ENCODE data around the gene CAMK1G.

DNA sequence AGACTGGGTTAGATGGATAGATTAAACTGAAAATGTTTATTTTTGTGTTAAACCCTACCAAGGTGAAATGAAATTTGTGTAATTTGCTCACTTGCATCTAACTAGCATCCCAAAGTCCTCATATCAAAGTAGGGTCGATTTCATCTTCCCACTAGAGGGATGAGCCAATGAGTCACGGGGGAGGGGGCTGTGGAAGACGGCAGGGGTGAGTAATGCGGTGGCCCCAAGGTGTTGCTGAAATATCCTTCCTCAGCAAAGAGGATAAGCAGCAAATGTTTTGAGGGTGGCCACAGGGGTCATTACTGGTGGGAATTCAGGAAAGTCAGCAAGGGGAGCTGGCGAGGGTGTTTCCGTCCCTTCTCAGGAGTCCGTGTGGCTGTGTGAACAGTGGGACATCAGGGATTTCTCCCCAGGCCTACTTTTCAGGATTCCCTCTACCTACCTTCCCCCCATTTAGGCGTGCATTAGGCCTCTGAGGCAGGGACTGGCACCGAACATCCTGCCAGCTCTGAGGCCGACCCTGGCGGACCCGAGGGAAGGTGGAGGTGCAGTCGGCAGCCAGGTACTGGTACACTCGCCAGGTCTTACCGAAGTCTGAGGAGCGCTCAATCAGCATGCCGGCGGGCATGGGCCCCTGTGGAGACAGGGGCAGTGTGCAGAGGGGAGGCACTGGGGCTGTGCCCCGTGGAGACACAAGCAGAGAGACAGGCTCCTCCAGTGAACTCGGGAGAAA lies 50.7 kb downstream of the CAMK1G start:
- TF ChIP-seq, protein P1, sequence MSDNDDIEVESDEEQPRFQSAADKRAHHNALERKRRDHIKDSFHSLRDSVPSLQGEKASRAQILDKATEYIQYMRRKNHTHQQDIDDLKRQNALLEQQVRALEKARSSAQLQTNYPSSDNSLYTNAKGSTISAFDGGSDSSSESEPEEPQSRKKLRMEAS (CRISPR knock-in tag; IDR thresholded peaks at IDR 0.05) = no peak
- TF ChIP-seq, protein P2, sequence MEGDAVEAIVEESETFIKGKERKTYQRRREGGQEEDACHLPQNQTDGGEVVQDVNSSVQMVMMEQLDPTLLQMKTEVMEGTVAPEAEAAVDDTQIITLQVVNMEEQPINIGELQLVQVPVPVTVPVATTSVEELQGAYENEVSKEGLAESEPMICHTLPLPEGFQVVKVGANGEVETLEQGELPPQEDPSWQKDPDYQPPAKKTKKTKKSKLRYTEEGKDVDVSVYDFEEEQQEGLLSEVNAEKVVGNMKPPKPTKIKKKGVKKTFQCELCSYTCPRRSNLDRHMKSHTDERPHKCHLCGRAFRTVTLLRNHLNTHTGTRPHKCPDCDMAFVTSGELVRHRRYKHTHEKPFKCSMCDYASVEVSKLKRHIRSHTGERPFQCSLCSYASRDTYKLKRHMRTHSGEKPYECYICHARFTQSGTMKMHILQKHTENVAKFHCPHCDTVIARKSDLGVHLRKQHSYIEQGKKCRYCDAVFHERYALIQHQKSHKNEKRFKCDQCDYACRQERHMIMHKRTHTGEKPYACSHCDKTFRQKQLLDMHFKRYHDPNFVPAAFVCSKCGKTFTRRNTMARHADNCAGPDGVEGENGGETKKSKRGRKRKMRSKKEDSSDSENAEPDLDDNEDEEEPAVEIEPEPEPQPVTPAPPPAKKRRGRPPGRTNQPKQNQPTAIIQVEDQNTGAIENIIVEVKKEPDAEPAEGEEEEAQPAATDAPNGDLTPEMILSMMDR (IDR thresholded peaks at IDR 0.05 in 2 of 3, conservative IDR thresholded peaks at IDR 0.05 in 1 of 3; ENCODE audit: insufficient read depth in 2 of 3, low read depth in 1 of 3, low read length in 3 of 3) = no peak
- TF ChIP-seq, protein P3, sequence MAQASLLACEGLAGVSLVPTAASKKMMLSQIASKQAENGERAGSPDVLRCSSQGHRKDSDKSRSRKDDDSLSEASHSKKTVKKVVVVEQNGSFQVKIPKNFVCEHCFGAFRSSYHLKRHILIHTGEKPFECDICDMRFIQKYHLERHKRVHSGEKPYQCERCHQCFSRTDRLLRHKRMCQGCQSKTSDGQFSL (CRISPR knock-in tag; IDR thresholded peaks at IDR 0.05) = no peak
- TF ChIP-seq, protein P3 (tag; IDR thresholded peaks at IDR 0.05) = no peak
- no peak for TF ChIP-seq KDM1A (IDR thresholded peaks at IDR 0.05)
- TF ChIP-seq, protein P4, sequence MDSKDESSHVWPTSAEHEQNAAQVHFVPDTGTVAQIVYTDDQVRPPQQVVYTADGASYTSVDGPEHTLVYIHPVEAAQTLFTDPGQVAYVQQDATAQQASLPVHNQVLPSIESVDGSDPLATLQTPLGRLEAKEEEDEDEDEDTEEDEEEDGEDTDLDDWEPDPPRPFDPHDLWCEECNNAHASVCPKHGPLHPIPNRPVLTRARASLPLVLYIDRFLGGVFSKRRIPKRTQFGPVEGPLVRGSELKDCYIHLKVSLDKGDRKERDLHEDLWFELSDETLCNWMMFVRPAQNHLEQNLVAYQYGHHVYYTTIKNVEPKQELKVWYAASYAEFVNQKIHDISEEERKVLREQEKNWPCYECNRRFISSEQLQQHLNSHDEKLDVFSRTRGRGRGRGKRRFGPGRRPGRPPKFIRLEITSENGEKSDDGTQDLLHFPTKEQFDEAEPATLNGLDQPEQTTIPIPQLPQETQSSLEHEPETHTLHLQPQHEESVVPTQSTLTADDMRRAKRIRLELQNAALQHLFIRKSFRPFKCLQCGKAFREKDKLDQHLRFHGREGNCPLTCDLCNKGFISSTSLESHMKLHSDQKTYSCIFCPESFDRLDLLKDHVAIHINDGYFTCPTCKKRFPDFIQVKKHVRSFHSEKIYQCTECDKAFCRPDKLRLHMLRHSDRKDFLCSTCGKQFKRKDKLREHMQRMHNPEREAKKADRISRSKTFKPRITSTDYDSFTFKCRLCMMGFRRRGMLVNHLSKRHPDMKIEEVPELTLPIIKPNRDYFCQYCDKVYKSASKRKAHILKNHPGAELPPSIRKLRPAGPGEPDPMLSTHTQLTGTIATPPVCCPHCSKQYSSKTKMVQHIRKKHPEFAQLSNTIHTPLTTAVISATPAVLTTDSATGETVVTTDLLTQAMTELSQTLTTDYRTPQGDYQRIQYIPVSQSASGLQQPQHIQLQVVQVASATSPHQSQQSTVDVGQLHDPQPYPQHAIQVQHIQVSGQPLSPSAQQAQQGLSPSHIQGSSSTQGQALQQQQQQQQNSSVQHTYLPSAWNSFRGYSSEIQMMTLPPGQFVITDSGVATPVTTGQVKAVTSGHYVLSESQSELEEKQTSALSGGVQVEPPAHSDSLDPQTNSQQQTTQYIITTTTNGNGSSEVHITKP (IDR thresholded peaks at IDR 0.05; ENCODE audit: partially characterized antibody) = no peak
- TF ChIP-seq HDAC6 (IDR thresholded peaks at IDR 0.05; ENCODE audit: low read depth, low read length) = no peak
- TF ChIP-seq LEF1 (IDR thresholded peaks at IDR 0.05) = no peak
- no peak for TF ChIP-seq POLR2A (conservative IDR thresholded peaks at IDR 0.05)
- TF ChIP-seq MYC (IDR thresholded peaks at IDR 0.05; ENCODE audit: low read depth, low read length) = no peak
- no peak for TF ChIP-seq MYC (CRISPR knock-in tag; IDR thresholded peaks at IDR 0.05; ENCODE audit: borderline replicate concordance, low read depth)
- no peak for TF ChIP-seq HDGF (IDR thresholded peaks at IDR 0.05)
- no peak for TF ChIP-seq SPI1 (IDR thresholded peaks at IDR 0.05; ENCODE audit: borderline replicate concordance, low read depth, low read length)
- no peak for TF ChIP-seq KAT2B (IDR thresholded peaks at IDR 0.05; ENCODE audit: low read depth, low read length)
- TF ChIP-seq, protein P5, sequence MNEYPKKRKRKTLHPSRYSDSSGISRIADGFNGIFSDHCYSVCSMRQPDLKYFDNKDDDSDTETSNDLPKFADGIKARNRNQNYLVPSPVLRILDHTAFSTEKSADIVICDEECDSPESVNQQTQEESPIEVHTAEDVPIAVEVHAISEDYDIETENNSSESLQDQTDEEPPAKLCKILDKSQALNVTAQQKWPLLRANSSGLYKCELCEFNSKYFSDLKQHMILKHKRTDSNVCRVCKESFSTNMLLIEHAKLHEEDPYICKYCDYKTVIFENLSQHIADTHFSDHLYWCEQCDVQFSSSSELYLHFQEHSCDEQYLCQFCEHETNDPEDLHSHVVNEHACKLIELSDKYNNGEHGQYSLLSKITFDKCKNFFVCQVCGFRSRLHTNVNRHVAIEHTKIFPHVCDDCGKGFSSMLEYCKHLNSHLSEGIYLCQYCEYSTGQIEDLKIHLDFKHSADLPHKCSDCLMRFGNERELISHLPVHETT (CRISPR knock-in tag; conservative IDR thresholded peaks at IDR 0.05 in 1 of 2, IDR thresholded peaks at IDR 0.05 in 1 of 2) = no peak
